GM12865 (cell line): Measurements from ENCODE around the gene PITRM1.

ENCODE experiments used
- DNase-seq: peaks from one replicate; pipeline ENCODE4 v3.0.0; 2010; ENCODE audit warnings: low read depth
- H3K4me3 ChIP-seq: 2 replicates; pipeline ENCODE4 v1.5.1; 2011; ENCODE audit warnings: mild to moderate bottlenecking, low read depth, low read length, control low read depth
- CTCF ChIP-seq: IDR thresholded peaks from 2 replicates; pipeline ENCODE4 v1.5.1; 2011; ENCODE audit warnings: low read length, control low read depth, low read depth, inconsistent platforms; ENCODE audit not compliant: insufficient read depth; ENCODE audit errors: missing control alignments

Gene PITRM1

GRCh38 chr10:3113343-3113720 is 59.2 kb downstream of the PITRM1 start:
- no peak for TF ChIP-seq CTCF
- no peak for DNase-seq
- no peak overlapping the region for H3K4me3 ChIP-seq

DNA sequence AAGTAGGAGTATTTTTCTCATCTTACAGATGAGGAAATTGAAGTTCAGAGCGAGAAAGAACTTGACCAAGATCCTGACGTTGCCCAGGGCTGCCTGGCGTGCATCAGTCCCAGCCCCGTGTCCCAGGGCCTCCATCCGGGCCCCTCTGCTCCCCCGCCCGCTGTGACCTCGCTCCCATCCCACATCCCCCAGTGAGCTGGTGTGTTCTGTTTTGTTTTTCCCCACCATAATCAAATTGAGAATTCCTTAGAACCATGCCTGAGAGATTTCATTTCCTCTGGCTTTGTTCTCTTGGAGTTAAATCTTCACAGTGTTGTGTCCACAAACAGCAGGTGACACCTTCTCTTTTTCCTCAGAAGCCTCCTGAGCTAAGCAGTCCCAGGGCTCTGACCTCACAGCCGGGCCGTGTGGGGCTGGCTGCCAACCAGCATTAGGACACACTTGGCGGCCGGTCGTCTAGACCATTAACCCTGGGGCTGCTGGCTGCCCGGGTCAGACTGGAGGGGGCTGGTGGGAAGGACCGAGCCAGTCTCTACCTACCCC is 60.9 kb downstream of the PITRM1 start:
- DNase-seq: no peak
- H3K4me3 ChIP-seq: no peak overlapping the region
- no peak for TF ChIP-seq CTCF

- TF ChIP-seq CTCF: no peak
- DNase-seq: no peak
- no peak overlapping the region for H3K4me3 ChIP-seq
These were observed 61.6 kb downstream of the PITRM1 start for GRCh38 chr10:3110782-3111620.

- no peak for TF ChIP-seq CTCF
- no peak overlapping the region for H3K4me3 ChIP-seq
- no peak for DNase-seq
These were observed 62.9 kb downstream of the PITRM1 start for GRCh38 chr10:3109633-3110032.

DNA sequence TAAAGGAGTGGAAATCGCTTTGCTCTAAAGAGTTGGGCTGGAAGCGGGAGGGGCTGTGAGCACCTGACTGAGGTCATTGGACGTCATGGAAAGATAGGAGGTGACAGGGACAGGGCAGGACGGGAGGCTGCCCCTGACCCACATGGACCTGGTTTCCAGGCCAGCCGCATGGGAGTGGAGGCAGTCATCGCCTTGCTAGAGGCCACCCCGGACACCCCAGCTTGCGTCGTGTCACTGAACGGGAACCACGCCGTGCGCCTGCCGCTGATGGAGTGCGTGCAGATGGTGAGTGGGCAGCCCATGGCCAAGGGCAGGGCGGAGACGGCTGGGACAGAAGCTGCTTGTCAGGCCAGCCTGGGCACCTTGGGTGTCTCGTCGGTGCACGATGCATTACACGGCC is 63.4 kb downstream of the PITRM1 start:
- DNase-seq: no peak
- TF ChIP-seq CTCF: no peak

GRCh38 chr10:3108575-3109105 is 63.9 kb downstream of the PITRM1 start:
- DNase-seq: no peak

More for the DNA sequence above, 63.4 kb downstream of the PITRM1 start:
- no peak overlapping the region for H3K4me3 ChIP-seq

More at GRCh38 chr10:3108575-3109105, 63.9 kb downstream of the PITRM1 start:
- no peak overlapping the region for H3K4me3 ChIP-seq
- TF ChIP-seq CTCF: no peak
